IPS-18c (cell line): Measurements from ENCODE around the gene RARG.
"Not testable (repeated sequence)": the region's sequence is repeated elsewhere in the genome, so short reads cannot be mapped to it uniquely, and the experiment has no call there.

Experiments
- H3K4me3 ChIP-seq: 2 replicates; pipeline ENCODE4 v1.7.0; 2013; ENCODE audit warnings: low read depth, mild to moderate bottlenecking, low read length, moderate library complexity; ENCODE audit not compliant: insufficient read depth
- H3K9me3 ChIP-seq: one replicate; pipeline ENCODE4 v1.6.1; 2013; ENCODE audit warnings: mild to moderate bottlenecking, low read length, moderate library complexity; ENCODE audit not compliant: control insufficient read depth, insufficient read depth

The RARG gene

DNA sequence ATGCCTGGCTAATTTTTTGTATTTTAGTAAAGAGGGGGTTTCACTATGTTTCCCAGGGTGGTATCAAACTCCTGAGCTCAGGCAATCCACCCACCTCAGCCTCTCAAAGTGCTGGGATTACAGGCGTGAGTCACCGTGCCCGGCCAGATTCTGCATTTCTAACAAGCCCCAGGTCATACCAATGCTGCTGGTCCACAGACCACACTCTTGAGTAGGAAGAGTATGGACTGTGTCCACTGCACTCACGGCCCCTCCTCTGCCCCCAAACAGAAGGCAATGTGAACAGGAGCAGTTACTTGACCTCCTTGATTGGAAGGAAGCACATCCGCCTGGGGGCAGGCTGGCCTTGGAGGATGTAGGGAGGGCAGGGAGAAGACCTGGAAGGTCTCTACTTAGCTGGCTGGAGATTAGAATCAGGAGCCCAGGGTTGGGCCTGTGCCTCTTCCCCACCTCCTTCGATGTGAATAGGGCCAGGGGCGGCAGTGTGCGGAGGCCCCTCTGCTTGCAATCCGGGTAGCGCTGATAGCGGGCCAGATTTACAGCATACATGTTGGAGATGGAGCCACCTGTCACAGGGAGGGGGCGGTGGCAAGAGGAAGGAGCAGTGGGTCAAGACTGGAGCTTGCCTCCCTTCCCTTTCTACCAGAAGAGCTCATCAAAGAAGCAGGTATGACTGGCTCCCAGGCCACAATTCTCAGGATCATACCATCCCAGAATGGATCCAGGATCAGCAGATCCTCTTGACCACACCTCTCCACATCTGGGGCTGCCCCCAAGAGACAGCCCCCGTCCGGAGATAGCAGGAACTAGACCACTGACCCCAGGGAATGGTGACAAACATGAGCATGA is 60.9 kb downstream of the RARG start:
- no peaks in the 10 kb centered on the region for H3K9me3 ChIP-seq

DNA sequence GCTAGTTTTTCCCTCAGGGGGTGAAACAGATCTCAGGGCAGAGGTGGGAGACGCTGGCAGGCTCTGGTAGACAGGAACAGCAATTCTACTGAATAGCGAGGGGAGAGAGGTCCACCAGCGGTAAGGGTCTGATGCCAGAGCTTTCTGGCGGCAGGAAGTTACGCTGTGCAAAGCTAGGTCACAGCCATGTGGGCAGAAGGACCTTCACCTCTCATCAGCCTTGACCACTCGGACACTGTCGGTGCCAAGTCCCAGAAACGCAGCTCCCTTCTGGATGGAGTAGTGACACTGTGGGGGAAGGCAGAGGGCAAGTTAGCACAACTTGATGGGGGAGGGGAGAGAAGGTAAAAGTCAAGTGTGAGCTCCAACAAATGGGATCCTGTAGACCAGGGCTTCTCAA is 61.8 kb downstream of the RARG start:
- no peak overlapping the region for H3K4me3 ChIP-seq

More for the DNA sequence above, 60.9 kb downstream of the RARG start:
- H3K4me3 ChIP-seq = no peak overlapping the region

DNA sequence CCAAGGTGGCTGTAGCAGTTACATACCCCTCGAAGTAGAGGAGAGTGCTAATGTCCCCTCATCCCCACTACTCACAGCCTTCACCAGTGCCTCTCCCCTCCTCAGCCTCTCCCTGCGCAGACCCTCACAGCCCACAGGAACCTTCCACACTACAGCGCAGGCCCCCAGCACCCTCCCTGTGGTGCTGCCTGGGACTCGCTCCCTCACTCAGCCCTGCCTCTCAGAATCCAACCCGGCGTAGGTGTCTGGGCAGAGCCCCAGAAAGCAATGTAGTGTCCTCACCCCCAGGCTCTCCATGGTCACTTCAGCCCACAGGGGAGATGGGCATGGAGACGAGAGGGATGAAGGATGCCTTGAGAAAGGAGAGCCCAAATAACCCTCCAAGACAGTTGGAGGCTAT is 62.4 kb downstream of the RARG start:
- H3K9me3 ChIP-seq = peaks cover 2% of the 10 kb centered on the region
- H3K4me3 ChIP-seq = no peak overlapping the region

More for the DNA sequence above, 61.8 kb downstream of the RARG start:
- H3K9me3 ChIP-seq = no peaks in the 10 kb centered on the region

DNA sequence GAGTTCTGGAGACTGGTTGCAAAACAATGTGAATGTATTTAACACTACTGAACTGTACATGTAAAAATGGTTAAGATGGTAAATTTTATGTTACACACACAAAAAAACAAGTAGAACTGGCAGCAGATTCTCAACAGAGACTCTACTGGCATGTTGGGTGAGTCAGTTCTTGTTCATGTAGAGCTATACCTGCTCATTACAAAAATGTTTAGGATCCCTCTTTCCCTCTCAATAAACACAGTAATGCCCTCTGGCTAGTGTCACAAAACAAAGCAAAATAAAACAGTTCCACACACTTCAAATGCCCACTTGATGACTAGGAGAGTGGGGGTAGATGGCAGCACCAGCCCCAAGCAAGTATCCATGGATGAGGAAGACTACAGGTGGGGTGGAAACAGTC is 65.2 kb downstream of the RARG start:
- Histone ChIP-seq H3K9me3 (peaks cover 2% of the 10 kb centered on the region), H3K4me3 (no peak overlapping the region)

DNA sequence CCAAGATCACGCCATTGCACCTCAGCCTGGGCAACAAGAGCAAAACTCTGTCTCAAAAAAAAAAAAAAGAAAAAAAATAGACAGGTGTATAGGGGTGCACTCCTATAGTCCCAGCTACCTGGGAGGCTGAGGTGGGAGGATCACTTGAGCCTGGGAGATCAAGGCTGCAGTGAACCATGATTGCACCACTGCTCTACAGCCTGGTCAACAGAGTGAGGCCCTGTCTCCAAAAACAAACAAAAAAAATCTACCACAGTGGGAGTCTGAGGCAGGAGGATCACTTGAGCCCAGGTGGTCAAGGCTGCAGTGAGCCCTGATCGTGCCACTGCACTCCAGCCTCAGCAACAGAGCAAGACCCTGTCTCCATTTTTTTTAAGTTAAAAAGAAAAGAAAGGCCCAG is 69.0 kb downstream of the RARG start:
- H3K4me3 ChIP-seq, H3K9me3 ChIP-seq: not testable (repeated sequence)

DNA sequence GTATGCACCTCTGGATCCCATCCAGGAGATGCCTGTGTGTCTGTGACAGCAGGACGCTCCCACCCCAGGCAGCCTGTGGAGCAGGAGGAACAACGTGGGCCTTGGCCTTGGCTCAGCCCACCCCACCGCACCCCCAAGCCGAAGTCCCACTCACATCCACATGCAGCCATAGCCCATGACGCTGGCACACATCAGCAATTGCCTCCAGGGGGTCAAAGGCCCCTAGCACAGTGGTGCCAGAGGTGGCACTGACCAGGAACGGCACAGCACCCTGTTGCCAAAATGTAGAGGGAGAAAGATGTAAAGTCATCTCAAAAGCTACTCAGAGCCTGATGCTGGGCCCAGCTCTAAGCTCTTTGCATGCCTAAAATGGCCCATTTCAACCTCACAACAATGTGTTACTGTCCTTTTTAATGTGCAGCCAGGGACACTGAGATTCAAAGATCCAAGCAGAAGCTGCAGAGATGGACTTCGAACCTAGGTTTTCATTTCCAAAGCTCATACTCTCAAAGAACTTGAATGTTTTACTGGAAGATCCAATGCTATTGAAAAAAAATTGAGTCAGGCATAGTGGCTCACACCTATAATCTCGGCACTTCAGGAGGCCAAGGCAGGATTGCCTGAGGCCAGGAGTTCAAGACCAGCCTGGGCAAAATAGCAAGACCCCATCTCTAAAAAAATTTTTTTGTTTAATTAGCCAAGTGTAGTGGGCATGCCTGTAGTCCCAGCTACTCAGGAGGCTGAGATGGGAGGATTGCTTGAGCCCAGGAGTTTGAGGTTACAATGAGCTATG is 70.7 kb downstream of the RARG start:
- no peak overlapping the region for H3K4me3 ChIP-seq
- peaks cover 2% of the 10 kb centered on the region for H3K9me3 ChIP-seq

DNA sequence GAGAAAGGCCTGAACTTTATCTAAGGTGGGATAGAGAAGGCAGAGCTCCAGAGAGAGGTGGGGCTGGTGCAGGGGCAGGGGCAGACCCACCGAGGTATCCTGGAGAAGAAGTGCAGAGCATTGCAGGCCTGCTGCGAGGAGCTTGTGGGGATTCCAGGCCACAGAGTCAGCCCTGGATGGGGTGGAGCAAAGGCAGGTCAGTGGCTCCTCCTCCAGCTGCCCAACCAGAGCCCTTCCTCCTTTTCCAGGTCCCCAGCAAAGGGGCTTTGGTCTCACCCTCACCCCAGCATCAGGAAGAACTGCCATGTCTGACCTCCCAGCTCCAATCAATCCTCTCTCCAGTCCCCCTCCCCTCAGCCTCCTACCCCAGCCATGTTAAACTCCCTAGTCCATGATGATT is 71.3 kb downstream of the RARG start:
- peaks cover 2% of the 10 kb centered on the region for H3K9me3 ChIP-seq
- no peak overlapping the region for H3K4me3 ChIP-seq
